ENCODE measurements around the gene NLN. TPM values are rescaled to one million over a fixed set of nuclear protein-coding genes. Genes with fewer than 3 reads are reported as not detected.

NLN gene
- total RNA-seq, 4 donors from 2014 or later: 8.7 to 11.9 (median 9.1) TPM

- no peak overlapping the region for H3K4me3 ChIP-seq
- DNase-seq (ENCODE audit: extremely low spot score): no peak
- TF ChIP-seq EP300 (IDR thresholded peaks at IDR 0.05) (no peak), POLR2AphosphoS5 (IDR thresholded peaks at IDR 0.05) (no peak), POLR2A (IDR thresholded peaks at IDR 0.05; ENCODE audit: low read depth) (no peak)
- TF ChIP-seq, protein P1, sequence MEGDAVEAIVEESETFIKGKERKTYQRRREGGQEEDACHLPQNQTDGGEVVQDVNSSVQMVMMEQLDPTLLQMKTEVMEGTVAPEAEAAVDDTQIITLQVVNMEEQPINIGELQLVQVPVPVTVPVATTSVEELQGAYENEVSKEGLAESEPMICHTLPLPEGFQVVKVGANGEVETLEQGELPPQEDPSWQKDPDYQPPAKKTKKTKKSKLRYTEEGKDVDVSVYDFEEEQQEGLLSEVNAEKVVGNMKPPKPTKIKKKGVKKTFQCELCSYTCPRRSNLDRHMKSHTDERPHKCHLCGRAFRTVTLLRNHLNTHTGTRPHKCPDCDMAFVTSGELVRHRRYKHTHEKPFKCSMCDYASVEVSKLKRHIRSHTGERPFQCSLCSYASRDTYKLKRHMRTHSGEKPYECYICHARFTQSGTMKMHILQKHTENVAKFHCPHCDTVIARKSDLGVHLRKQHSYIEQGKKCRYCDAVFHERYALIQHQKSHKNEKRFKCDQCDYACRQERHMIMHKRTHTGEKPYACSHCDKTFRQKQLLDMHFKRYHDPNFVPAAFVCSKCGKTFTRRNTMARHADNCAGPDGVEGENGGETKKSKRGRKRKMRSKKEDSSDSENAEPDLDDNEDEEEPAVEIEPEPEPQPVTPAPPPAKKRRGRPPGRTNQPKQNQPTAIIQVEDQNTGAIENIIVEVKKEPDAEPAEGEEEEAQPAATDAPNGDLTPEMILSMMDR (IDR thresholded peaks at IDR 0.05): no peak
- no peaks in the 10 kb centered on the region for H3K27me3 ChIP-seq
- no peak overlapping the region for H3K27ac ChIP-seq (replicated peaks in 1 of 4)
- H3K4me1 ChIP-seq: no peaks in the 10 kb centered on the region
- intact Hi-C loops (cut with DNase I): no loop called here
- H3K9me3 ChIP-seq: no peaks in the 10 kb centered on the region
- no peaks in the 10 kb centered on the region for H3K36me3 ChIP-seq
Observed at GRCh38 chr5:65876496-65876895, 154.5 kb downstream of the NLN start.

DNA sequence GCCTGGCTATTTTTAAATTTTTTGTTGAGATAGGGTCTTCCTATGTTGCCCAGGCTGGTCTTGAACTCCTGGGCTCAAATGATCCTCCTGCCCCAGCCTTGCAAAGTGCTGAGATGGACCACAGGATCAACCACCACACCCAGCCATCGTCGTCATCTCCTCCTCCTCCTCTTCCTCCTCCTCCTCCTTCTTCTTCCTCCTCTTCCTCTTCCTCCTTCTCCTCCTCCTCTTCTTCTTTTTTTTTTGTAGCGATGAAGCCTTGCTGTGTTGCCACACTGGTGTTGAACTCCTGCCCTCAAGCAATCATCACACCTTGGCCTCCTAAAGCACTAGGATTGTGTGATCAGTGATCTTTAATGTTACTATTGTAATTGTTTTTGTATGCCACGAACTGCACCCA lies 155.0 kb downstream of the NLN start:
- DNase-seq (ENCODE audit: extremely low spot score): no peak
- no peaks in the 10 kb centered on the region for H3K36me3 ChIP-seq
- H3K4me1 ChIP-seq: no peaks in the 10 kb centered on the region
- no peak overlapping the region for H3K4me3 ChIP-seq
- H3K27ac ChIP-seq (replicated peaks in 1 of 4): no peak overlapping the region
- H3K27me3 ChIP-seq: no peaks in the 10 kb centered on the region
- no peak for TF ChIP-seq EP300 (IDR thresholded peaks at IDR 0.05)
- TF ChIP-seq POLR2AphosphoS5 (IDR thresholded peaks at IDR 0.05): no peak
- TF ChIP-seq POLR2A (IDR thresholded peaks at IDR 0.05; ENCODE audit: low read depth): no peak
- intact Hi-C loops (cut with DNase I): no loop called here
- 75% methylated on average over 4 of the region's 4 CpGs for WGBS
- H3K9me3 ChIP-seq: no peaks in the 10 kb centered on the region

Other genes with a start within 250 kb of the NLN start
- 1 to 10 TPM; 1.4 to 4.2 (median 2.7) TPM for gene ADAMTS6, start 240.3 kb upstream of the NLN start, total RNA-seq
- 1 to 10 TPM in 1 of 4 donors, under 1 TPM in 1, not detected in 2; 0.57 to 1.2 TPM for gene CENPK, start 159.0 kb upstream of the NLN start, total RNA-seq
- gene PPWD1, start 158.9 kb upstream of the NLN start, total RNA-seq: 10 to 100 TPM; 24.4 to 48.6 (median 30.0) TPM
- 10 to 100 TPM; 16.2 to 29.5 (median 17.6) TPM for gene TRIM23, start 97.9 kb upstream of the NLN start, total RNA-seq
- gene SHLD3, start 97.2 kb upstream of the NLN start, total RNA-seq: 1 to 10 TPM in 3 of 4 donors, under 1 TPM in 1; 0.86 to 3.3 (median 2.2) TPM
- gene TRAPPC13, start 97.2 kb upstream of the NLN start, total RNA-seq: 10 to 100 TPM; 15.4 to 29.5 (median 16.7) TPM
- gene SGTB, start 96 bp upstream of the NLN start, total RNA-seq: 10 to 100 TPM; 11.4 to 16.5 (median 14.4) TPM
- 10 to 100 TPM; 46.9 to 67.7 (median 55.2) TPM for gene ERBIN, start 204.4 kb downstream of the NLN start, total RNA-seq